GM12864 (cell line): ENCODE data around the gene MRPL45.

Source experiments
- DNase-seq: peaks from one replicate; pipeline ENCODE4 v3.0.0-alpha.2; 2011; ENCODE audit warnings: low read depth
- H3K4me3 ChIP-seq: 2 replicates; pipeline ENCODE4 v1.5.1; 2011; ENCODE audit warnings: mild to moderate bottlenecking, low read depth, low read length, control low read depth
- CTCF ChIP-seq: IDR thresholded peaks from 2 replicates; pipeline ENCODE4 v1.5.1; 2011; ENCODE audit warnings: low read depth, mild to moderate bottlenecking, moderate library complexity, low read length, control low read depth, inconsistent platforms; ENCODE audit errors: missing control alignments

Gene MRPL45

GRCh38 chr17:38364741-38365140, 67.8 kb downstream of the MRPL45 start:
- DNase-seq = no peak
- no peak for TF ChIP-seq CTCF
- no peak overlapping the region for H3K4me3 ChIP-seq

- DNase-seq = no peak
- no peak overlapping the region for H3K4me3 ChIP-seq
- TF ChIP-seq CTCF = no peak
Observed at GRCh38 chr17:38369124-38369886, 72.3 kb downstream of the MRPL45 start.
